Activated CD4-positive, alpha-beta T cell treated with anti-CD3 and anti-CD28 coated beads, Interleukin-2, amount 10 ng/mL, durations not matched to agents 24 days and 14 days (primary cell): ENCODE results near the gene IL13RA1. TPM values are rescaled to one million over a fixed set of nuclear protein-coding genes. Genes with fewer than 3 reads are reported as not detected.
"Not testable (repeated sequence)": the region's sequence is repeated elsewhere in the genome, so short reads cannot be mapped to it uniquely, and the experiment has no call there.

Experiments
- DNase-seq: peaks from one replicate; pipeline ENCODE4 v3.0.0; 2022
- H3K27ac Mint-ChIP-seq: one replicate; pipeline ENCODE4 v1.8.0; 2022; ENCODE audit warnings: mild to moderate bottlenecking, mixed read lengths
- H3K27me3 Mint-ChIP-seq: one replicate; pipeline ENCODE4 v1.8.0; 2022; ENCODE audit warnings: mixed read lengths
- H3K36me3 Mint-ChIP-seq: one replicate; pipeline ENCODE4 v1.8.0; 2022; ENCODE audit warnings: low read depth, mild to moderate bottlenecking, mixed read lengths
- H3K4me1 Mint-ChIP-seq: one replicate; pipeline ENCODE4 v1.8.0; 2021; ENCODE audit warnings: mixed read lengths
- H3K4me3 Mint-ChIP-seq: one replicate; pipeline ENCODE4 v1.8.0; 2022; ENCODE audit warnings: mild to moderate bottlenecking, moderate library complexity, mixed read lengths
- H3K9me3 Mint-ChIP-seq: one replicate; pipeline ENCODE4 v1.8.0; 2021; ENCODE audit warnings: mixed read lengths
- intact Hi-C: fragments of 100-400 bp; cut with micrococcal nuclease; formaldehyde crosslinking; loops from one replicate; pipeline ENCODE4 v1.15.1; 2023
- total RNA-seq: library from RNA; stranded (reverse); gene quantifications from 2 replicates; pipeline ENCODE4 v1.2.3, GENCODE V29; 2022

The IL13RA1 gene
- total RNA-seq, 1 donor from 2014 or later, result 0.33 TPM

- peaks cover 2% of the 10 kb centered on the region for H3K27me3 Mint-ChIP-seq
- DNase-seq, result no peak
- no peak overlapping the region for H3K4me3 Mint-ChIP-seq
- peaks cover 2% of the 10 kb centered on the region for H3K4me1 Mint-ChIP-seq
- intact Hi-C loops, result no loop called here
- H3K9me3 Mint-ChIP-seq, result no peaks in the 10 kb centered on the region
- H3K27ac Mint-ChIP-seq, result no peak overlapping the region
- H3K36me3 Mint-ChIP-seq, result no peaks in the 10 kb centered on the region
These were observed 9.6 kb upstream of the IL13RA1 start for GRCh38 chrX:118717678-118718391.

GRCh38 chrX:118718737-118719136 is 8.7 kb upstream of the IL13RA1 start:
- no peak overlapping the region for H3K4me3 Mint-ChIP-seq
- peaks cover 2% of the 10 kb centered on the region for H3K4me1 Mint-ChIP-seq
- no peaks in the 10 kb centered on the region for H3K9me3 Mint-ChIP-seq
- no peak for DNase-seq
- no peak overlapping the region for H3K27ac Mint-ChIP-seq
- peaks cover 2% of the 10 kb centered on the region for H3K27me3 Mint-ChIP-seq
- no peaks in the 10 kb centered on the region for H3K36me3 Mint-ChIP-seq
- intact Hi-C loops, result no loop called here

- Mint-ChIP-seq H3K4me1 (peaks cover 2% of the 10 kb centered on the region), H3K27ac (no peak overlapping the region), H3K9me3 (no peaks in the 10 kb centered on the region), H3K27me3 (peaks cover 2% of the 10 kb centered on the region), H3K4me3 (no peak overlapping the region), H3K36me3 (no peaks in the 10 kb centered on the region)
- no peak for DNase-seq
- intact Hi-C loops, result no loop called here
These were observed 7.2 kb upstream of the IL13RA1 start for GRCh38 chrX:118720058-118720707.

- H3K36me3 Mint-ChIP-seq, result no peaks in the 10 kb centered on the region
- H3K4me1 Mint-ChIP-seq, result peaks cover 4% of the 10 kb centered on the region
- intact Hi-C loops, result no loop called here
- no peak for DNase-seq
- H3K4me3 Mint-ChIP-seq, result no peak overlapping the region
- no peaks in the 10 kb centered on the region for H3K9me3 Mint-ChIP-seq
- no peak overlapping the region for H3K27ac Mint-ChIP-seq
- H3K27me3 Mint-ChIP-seq, result peaks cover 13% of the 10 kb centered on the region
These were observed 4.0 kb upstream of the IL13RA1 start for GRCh38 chrX:118723376-118723775.

GRCh38 chrX:118724365-118724764 is 3.0 kb upstream of the IL13RA1 start:
- intact Hi-C loops, result no loop called here
- H3K4me3 Mint-ChIP-seq, result no peak overlapping the region
- no peak for DNase-seq
- peaks cover 22% of the 10 kb centered on the region for H3K27me3 Mint-ChIP-seq
- no peaks in the 10 kb centered on the region for H3K9me3 Mint-ChIP-seq
- no peak overlapping the region for H3K27ac Mint-ChIP-seq
- H3K4me1 Mint-ChIP-seq, result peaks cover 2% of the 10 kb centered on the region
- no peaks in the 10 kb centered on the region for H3K36me3 Mint-ChIP-seq

- Mint-ChIP-seq H3K36me3 (no peaks in the 10 kb centered on the region), H3K27me3 (peaks cover 25% of the 10 kb centered on the region), H3K27ac (no peak overlapping the region), H3K9me3 (no peaks in the 10 kb centered on the region), H3K4me3 (no peak overlapping the region), H3K4me1 (peaks cover 2% of the 10 kb centered on the region)
- intact Hi-C loops, result no loop called here
- no peak for DNase-seq
These were observed 2.6 kb upstream of the IL13RA1 start for GRCh38 chrX:118724775-118725174.

GRCh38 chrX:118726396-118726795 is 1.0 kb upstream of the IL13RA1 start:
- Mint-ChIP-seq H3K4me1 (peaks cover 2% of the 10 kb centered on the region), H3K9me3 (no peaks in the 10 kb centered on the region), H3K4me3 (peak overlapping the region; percentile 48), H3K27ac (no peak overlapping the region), H3K27me3 (peaks cover 32% of the 10 kb centered on the region), H3K36me3 (no peaks in the 10 kb centered on the region)
- DNase-seq, result no peak
- intact Hi-C loops, result no loop called here

- Mint-ChIP-seq H3K27me3 (peaks cover 32% of the 10 kb centered on the region), H3K4me3 (peak overlapping the region; percentile 57), H3K36me3 (no peaks in the 10 kb centered on the region), H3K27ac (no peak overlapping the region), H3K4me1 (peaks cover 2% of the 10 kb centered on the region), H3K9me3 (no peaks in the 10 kb centered on the region)
- no peak for DNase-seq
- intact Hi-C loops, result no loop called here
These were observed 407 bp downstream of the IL13RA1 start for GRCh38 chrX:118727686-118728339.

- H3K36me3 Mint-ChIP-seq, result no peaks in the 10 kb centered on the region
- no peak overlapping the region for H3K4me3 Mint-ChIP-seq
- intact Hi-C loops, result no loop called here
- no peaks in the 10 kb centered on the region for H3K9me3 Mint-ChIP-seq
- no peak overlapping the region for H3K27ac Mint-ChIP-seq
- peaks cover 32% of the 10 kb centered on the region for H3K27me3 Mint-ChIP-seq
- DNase-seq, result no peak
- peaks cover 2% of the 10 kb centered on the region for H3K4me1 Mint-ChIP-seq
These were observed 1.7 kb downstream of the IL13RA1 start for GRCh38 chrX:118729042-118729652.

- DNase-seq, result no peak
- Mint-ChIP-seq H3K27ac (no peak overlapping the region), H3K9me3 (peaks cover 3% of the 10 kb centered on the region), H3K4me1 (peaks cover 5% of the 10 kb centered on the region), H3K27me3 (peaks cover 37% of the 10 kb centered on the region), H3K36me3 (no peaks in the 10 kb centered on the region), H3K4me3 (no peak overlapping the region)
- intact Hi-C loops, result no loop called here
These were observed 3.3 kb downstream of the IL13RA1 start for GRCh38 chrX:118730500-118731247.

GRCh38 chrX:118732551-118732950 is 5.1 kb downstream of the IL13RA1 start:
- peaks cover 35% of the 10 kb centered on the region for H3K27me3 Mint-ChIP-seq
- intact Hi-C loops, H3K36me3 Mint-ChIP-seq, DNase-seq, H3K4me3 Mint-ChIP-seq, H3K9me3 Mint-ChIP-seq, H3K4me1 Mint-ChIP-seq, H3K27ac Mint-ChIP-seq: not testable (repeated sequence)

GRCh38 chrX:118734909-118735308 is 7.5 kb downstream of the IL13RA1 start:
- Mint-ChIP-seq H3K27me3 (peaks cover 19% of the 10 kb centered on the region), H3K4me1 (peaks cover 5% of the 10 kb centered on the region), H3K4me3 (no peak overlapping the region), H3K9me3 (peaks cover 3% of the 10 kb centered on the region), H3K36me3 (no peaks in the 10 kb centered on the region), H3K27ac (no peak overlapping the region)
- no peak for DNase-seq
- intact Hi-C loops, result no loop called here

GRCh38 chrX:118736394-118737010 is 9.1 kb downstream of the IL13RA1 start:
- Mint-ChIP-seq H3K27me3 (peaks cover 11% of the 10 kb centered on the region), H3K4me1 (peaks cover 5% of the 10 kb centered on the region), H3K27ac (no peak overlapping the region), H3K36me3 (no peaks in the 10 kb centered on the region), H3K4me3 (no peak overlapping the region), H3K9me3 (peaks cover 3% of the 10 kb centered on the region)
- intact Hi-C loops, result no loop called here
- no peak for DNase-seq
